GM13976 (cell line): Measurements from ENCODE around the gene AGBL4.

Source experiments
- DNase-seq: peaks from one replicate; pipeline ENCODE4 v3.0.0; 2012; ENCODE audit warnings: low spot score
- CTCF ChIP-seq: IDR thresholded peaks from 2 replicates; pipeline ENCODE4 v1.5.1; 2012; ENCODE audit warnings: borderline replicate concordance, mild to moderate bottlenecking; ENCODE audit not compliant: insufficient read depth; ENCODE audit errors: extremely low read depth, missing control alignments, control extremely low read depth
- in situ Hi-C: fragments of 300-500 bp; cut with MboI; formaldehyde crosslinking; loops from one replicate; pipeline ENCODE4 v1.12.0; 2022; ENCODE audit warnings: low sequenced_read_pairs, mixed read lengths, inconsistent platforms; ENCODE audit not compliant: unreplicated experiment

AGBL4 gene

GRCh38 chr1:48773133-48773532, 1250.6 kb downstream of the AGBL4 start:
- TF ChIP-seq CTCF, result no peak
- DNase-seq, result no peak
- in situ Hi-C loops, result no loop called here

- TF ChIP-seq CTCF, result no peak
Observed at GRCh38 chr1:48772211-48772610, 1251.5 kb downstream of the AGBL4 start.

GRCh38 chr1:48771561-48771960, 1252.2 kb downstream of the AGBL4 start:
- in situ Hi-C loops, result no loop called here
- TF ChIP-seq CTCF, result no peak
- DNase-seq, result no peak

More at GRCh38 chr1:48772211-48772610, 1251.5 kb downstream of the AGBL4 start:
- in situ Hi-C loops, result no loop called here
- no peak for DNase-seq

- DNase-seq, result no peak
- no peak for TF ChIP-seq CTCF
- in situ Hi-C loops, result no loop called here
Observed at GRCh38 chr1:48767975-48768510, 1255.7 kb downstream of the AGBL4 start.

- no peak for DNase-seq
- no peak for TF ChIP-seq CTCF
- in situ Hi-C loops, result no loop called here
Observed at GRCh38 chr1:48765335-48765734, 1258.4 kb downstream of the AGBL4 start.

- in situ Hi-C loops, result no loop called here
- DNase-seq, result no peak
- no peak for TF ChIP-seq CTCF
Observed at GRCh38 chr1:48761986-48762385, 1261.8 kb downstream of the AGBL4 start.
